ENCODE data around the gene FHL5. TPM values are rescaled to one million over a fixed set of nuclear protein-coding genes. Genes with fewer than 3 reads are reported as not detected.

FHL5 gene
- total RNA-seq, 1 donor from 2014 or later: not detected

DNA sequence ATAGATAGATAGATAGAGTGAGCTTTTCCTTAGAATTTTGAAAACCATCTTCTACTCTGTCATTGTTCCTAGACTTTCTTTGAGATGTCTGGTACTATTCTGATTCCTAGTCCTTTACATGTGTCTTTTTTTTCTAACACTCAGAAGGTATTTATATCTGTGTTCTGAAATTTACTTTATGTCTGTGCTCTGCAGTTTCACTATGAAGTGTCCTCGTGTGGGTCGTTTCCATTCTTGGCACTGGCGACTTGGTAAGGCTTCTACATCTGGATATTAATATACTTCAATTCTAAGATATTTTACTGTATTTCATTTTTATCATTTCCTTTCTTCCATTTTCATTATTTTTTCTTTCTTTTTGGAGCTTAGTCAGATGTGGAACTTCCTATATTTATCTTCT lies 87.0 kb downstream of the FHL5 start:
- TF ChIP-seq EZH2 (IDR thresholded peaks at IDR 0.05) (no peak), EZH2phosphoT487 (IDR thresholded peaks at IDR 0.05) (no peak)
- TF ChIP-seq, protein P1, sequence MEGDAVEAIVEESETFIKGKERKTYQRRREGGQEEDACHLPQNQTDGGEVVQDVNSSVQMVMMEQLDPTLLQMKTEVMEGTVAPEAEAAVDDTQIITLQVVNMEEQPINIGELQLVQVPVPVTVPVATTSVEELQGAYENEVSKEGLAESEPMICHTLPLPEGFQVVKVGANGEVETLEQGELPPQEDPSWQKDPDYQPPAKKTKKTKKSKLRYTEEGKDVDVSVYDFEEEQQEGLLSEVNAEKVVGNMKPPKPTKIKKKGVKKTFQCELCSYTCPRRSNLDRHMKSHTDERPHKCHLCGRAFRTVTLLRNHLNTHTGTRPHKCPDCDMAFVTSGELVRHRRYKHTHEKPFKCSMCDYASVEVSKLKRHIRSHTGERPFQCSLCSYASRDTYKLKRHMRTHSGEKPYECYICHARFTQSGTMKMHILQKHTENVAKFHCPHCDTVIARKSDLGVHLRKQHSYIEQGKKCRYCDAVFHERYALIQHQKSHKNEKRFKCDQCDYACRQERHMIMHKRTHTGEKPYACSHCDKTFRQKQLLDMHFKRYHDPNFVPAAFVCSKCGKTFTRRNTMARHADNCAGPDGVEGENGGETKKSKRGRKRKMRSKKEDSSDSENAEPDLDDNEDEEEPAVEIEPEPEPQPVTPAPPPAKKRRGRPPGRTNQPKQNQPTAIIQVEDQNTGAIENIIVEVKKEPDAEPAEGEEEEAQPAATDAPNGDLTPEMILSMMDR (IDR thresholded peaks at IDR 0.05): no peak
- Histone ChIP-seq H3K4me1 (peaks cover 6% of the 10 kb centered on the region), H3K4me2 (no peak overlapping the region), H3K9ac (no peak overlapping the region), H3K79me2 (ENCODE audit: low read depth) (no peaks in the 10 kb centered on the region), H2AFZ (replicated peaks) (no peak overlapping the region), H3F3A (ENCODE audit: low read depth) (no peaks in the 10 kb centered on the region), H3K9me3 (ENCODE audit: low read depth) (no peaks in the 10 kb centered on the region), H3K36me3 (no peaks in the 10 kb centered on the region), H3K27ac (no peak overlapping the region), H3K27me3 (no peaks in the 10 kb centered on the region), H3K4me3 (no peak overlapping the region), H4K20me1 (ENCODE audit: low read depth) (no peaks in the 10 kb centered on the region)
- no peak overlapping the region for H3K4me3 Mint-ChIP-seq
- H3K4me1 Mint-ChIP-seq: peaks cover 2% of the 10 kb centered on the region
- DNase-seq (ENCODE audit: low spot score): no peak
- H3K27me3 Mint-ChIP-seq (ENCODE audit: insufficient read depth, low read depth): no peaks in the 10 kb centered on the region
- H3K9me3 Mint-ChIP-seq: no peaks in the 10 kb centered on the region
- no peaks in the 10 kb centered on the region for H3K36me3 Mint-ChIP-seq
- H3K27ac Mint-ChIP-seq: no peak overlapping the region

DNA sequence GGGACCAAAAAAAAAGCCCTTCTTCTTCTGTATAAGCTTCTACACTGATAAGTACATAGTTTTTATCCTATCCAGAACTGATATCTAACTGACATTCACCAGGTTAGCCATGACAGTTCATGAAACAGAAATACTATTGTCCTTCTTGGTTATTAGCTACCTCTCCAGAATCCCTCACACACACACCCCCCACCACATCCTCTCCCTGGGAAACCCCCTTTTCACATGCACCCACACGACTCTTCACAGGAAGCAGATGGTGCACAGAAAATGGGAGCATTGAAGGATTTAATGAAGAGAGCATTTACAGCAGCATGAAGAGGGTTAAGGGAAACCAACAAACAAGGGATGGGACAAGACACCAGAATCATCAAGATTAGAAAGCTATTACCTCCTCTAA lies 88.9 kb downstream of the FHL5 start:
- H3K27ac Mint-ChIP-seq: no peak overlapping the region
- H3K27ac ChIP-seq: no peak overlapping the region
- no peaks in the 10 kb centered on the region for H3K36me3 Mint-ChIP-seq
- no peak overlapping the region for H3K4me3 Mint-ChIP-seq
- DNase-seq (ENCODE audit: low spot score): no peak
- no peaks in the 10 kb centered on the region for H4K20me1 ChIP-seq (ENCODE audit: low read depth)
- TF ChIP-seq EZH2phosphoT487 (IDR thresholded peaks at IDR 0.05) (no peak), EZH2 (IDR thresholded peaks at IDR 0.05) (no peak)
- TF ChIP-seq, protein P1 (IDR thresholded peaks at IDR 0.05): no peak
- H3K27me3 Mint-ChIP-seq (ENCODE audit: insufficient read depth, low read depth): no peaks in the 10 kb centered on the region
- no peaks in the 10 kb centered on the region for H3K9me3 ChIP-seq (ENCODE audit: low read depth)
- H3K4me3 ChIP-seq: no peak overlapping the region
- peak overlapping the region; percentile 34 for H2AFZ ChIP-seq (replicated peaks)
- H3F3A ChIP-seq (ENCODE audit: low read depth): no peaks in the 10 kb centered on the region
- no peak overlapping the region for H3K9ac ChIP-seq
- peak overlapping the region; percentile 5 for H3K4me2 ChIP-seq
- H3K4me1 ChIP-seq: peaks cover 6% of the 10 kb centered on the region
- peaks cover 3% of the 10 kb centered on the region for H3K4me1 Mint-ChIP-seq
- no peaks in the 10 kb centered on the region for H3K36me3 ChIP-seq
- no peaks in the 10 kb centered on the region for H3K27me3 ChIP-seq
- H3K9me3 Mint-ChIP-seq: no peaks in the 10 kb centered on the region
- H3K79me2 ChIP-seq (ENCODE audit: low read depth): no peaks in the 10 kb centered on the region

DNA sequence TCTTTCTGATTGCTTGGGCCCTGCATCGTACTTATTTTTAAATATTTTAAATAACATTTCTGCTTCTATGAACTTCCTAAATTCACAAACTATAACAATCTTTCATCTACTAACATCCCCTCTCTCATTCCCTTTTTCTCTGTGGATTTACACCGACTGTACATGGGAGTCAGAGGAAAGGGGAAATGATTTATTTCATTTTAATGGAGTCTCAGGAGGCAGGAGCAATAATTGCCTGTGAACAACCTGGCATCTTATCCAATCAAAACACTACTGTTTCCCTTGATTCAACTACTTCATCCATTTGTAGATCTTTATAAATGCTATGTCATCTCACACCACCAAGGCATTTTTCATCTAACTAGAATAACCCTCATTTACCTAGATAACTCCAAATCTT lies 89.6 kb downstream of the FHL5 start:
- Mint-ChIP-seq H3K9me3 (no peaks in the 10 kb centered on the region), H3K27ac (no peak overlapping the region), H3K4me1 (peaks cover 5% of the 10 kb centered on the region), H3K36me3 (no peaks in the 10 kb centered on the region), H3K4me3 (no peak overlapping the region), H3K27me3 (ENCODE audit: insufficient read depth, low read depth) (no peaks in the 10 kb centered on the region)
- no peak for TF ChIP-seq EZH2 (IDR thresholded peaks at IDR 0.05)
- no peak for TF ChIP-seq EZH2phosphoT487 (IDR thresholded peaks at IDR 0.05)
- TF ChIP-seq, protein P1 (IDR thresholded peaks at IDR 0.05): no peak
- no peak overlapping the region for H3K9ac ChIP-seq
- H3K27ac ChIP-seq: no peak overlapping the region
- no peak overlapping the region for H2AFZ ChIP-seq (replicated peaks)
- no peak overlapping the region for H3K4me3 ChIP-seq
- DNase-seq (ENCODE audit: low spot score): no peak
- peaks cover 6% of the 10 kb centered on the region for H3K4me1 ChIP-seq
- no peaks in the 10 kb centered on the region for H3K79me2 ChIP-seq (ENCODE audit: low read depth)
- H4K20me1 ChIP-seq (ENCODE audit: low read depth): no peaks in the 10 kb centered on the region
- H3K9me3 ChIP-seq (ENCODE audit: low read depth): no peaks in the 10 kb centered on the region
- no peaks in the 10 kb centered on the region for H3F3A ChIP-seq (ENCODE audit: low read depth)
- no peaks in the 10 kb centered on the region for H3K27me3 ChIP-seq
- no peaks in the 10 kb centered on the region for H3K36me3 ChIP-seq
- H3K4me2 ChIP-seq: no peak overlapping the region
